Transverse colon (tissue), 3 donors: ENCODE data around the gene BIRC6.

Source experiments
- EP300 ChIP-seq: sonication (generic); formaldehyde crosslinking; IDR thresholded peaks from one replicate; pipeline ENCODE4 v1.6.1; 2017; ENCODE audit warnings: antibody characterized with exemption, low read depth
- POLR2A ChIP-seq: fragments of 450-650 bp; IDR thresholded peaks from one replicate; pipeline ENCODE4 v1.6.1; 2016; ENCODE audit warnings: antibody characterized with exemption, mild to moderate bottlenecking, moderate library complexity
- TF ChIP-seq, protein P1 (sequence below), 5 experiments: fragments of 200-600 bp in 3 of 5; fragments of 450-650 bp in 2 of 5; sonication (generic) in 3 of 5; IDR thresholded peaks; 1 replicate in 2 of 5; 2 replicates in 3 of 5; pipeline ENCODE4 v1.5.1; 2016 to 2017; ENCODE audit warnings: antibody characterized with exemption in 5 of 5, inconsistent platforms in 3 of 5, mild to moderate bottlenecking in 2 of 5, moderate library complexity in 1 of 5

DNA sequence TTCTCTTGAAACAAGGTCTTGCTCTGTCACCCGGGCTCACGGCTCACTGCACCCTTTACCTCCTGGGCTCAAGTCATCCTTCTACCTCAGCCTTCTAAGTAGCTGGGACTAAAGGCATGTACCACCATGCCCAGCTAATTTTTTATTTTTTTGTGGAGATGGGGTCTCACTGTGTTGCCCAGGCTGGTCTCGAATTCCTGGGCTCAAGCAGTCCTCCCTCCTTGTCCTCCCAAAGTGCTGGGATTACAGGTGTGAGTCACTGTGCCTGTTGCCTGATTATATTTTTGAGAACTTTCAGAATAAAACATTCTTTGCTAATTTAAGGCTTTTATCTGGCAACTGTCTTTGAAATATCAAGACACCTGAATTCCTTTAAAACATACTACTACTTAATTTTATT lies 47.9 kb downstream of the BIRC6 start:
- TF ChIP-seq POLR2A: no peak
- TF ChIP-seq, protein P1, sequence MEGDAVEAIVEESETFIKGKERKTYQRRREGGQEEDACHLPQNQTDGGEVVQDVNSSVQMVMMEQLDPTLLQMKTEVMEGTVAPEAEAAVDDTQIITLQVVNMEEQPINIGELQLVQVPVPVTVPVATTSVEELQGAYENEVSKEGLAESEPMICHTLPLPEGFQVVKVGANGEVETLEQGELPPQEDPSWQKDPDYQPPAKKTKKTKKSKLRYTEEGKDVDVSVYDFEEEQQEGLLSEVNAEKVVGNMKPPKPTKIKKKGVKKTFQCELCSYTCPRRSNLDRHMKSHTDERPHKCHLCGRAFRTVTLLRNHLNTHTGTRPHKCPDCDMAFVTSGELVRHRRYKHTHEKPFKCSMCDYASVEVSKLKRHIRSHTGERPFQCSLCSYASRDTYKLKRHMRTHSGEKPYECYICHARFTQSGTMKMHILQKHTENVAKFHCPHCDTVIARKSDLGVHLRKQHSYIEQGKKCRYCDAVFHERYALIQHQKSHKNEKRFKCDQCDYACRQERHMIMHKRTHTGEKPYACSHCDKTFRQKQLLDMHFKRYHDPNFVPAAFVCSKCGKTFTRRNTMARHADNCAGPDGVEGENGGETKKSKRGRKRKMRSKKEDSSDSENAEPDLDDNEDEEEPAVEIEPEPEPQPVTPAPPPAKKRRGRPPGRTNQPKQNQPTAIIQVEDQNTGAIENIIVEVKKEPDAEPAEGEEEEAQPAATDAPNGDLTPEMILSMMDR (IDR thresholded peaks at IDR 0.05): no peak
- TF ChIP-seq EP300: no peak
